IPS-20b (cell line): ENCODE measurements around the gene EIF4EBP2.
A peak's percentile ranks its signal among the peaks of the same experiment; 100 is the strongest.

Experiments
- H3K27ac ChIP-seq: one replicate; pipeline ENCODE4 v1.5.1; 2013; ENCODE audit warnings: low read length
- H3K27me3 ChIP-seq: 2 replicates; pipeline ENCODE4 v1.6.1; 2013; ENCODE audit warnings: mild to moderate bottlenecking, low read length, inconsistent platforms; ENCODE audit not compliant: insufficient read depth
- H3K36me3 ChIP-seq: 2 replicates; pipeline ENCODE4 v1.6.1; 2013; ENCODE audit warnings: low read depth, mild to moderate bottlenecking, inconsistent platforms, low read length, moderate library complexity; ENCODE audit not compliant: insufficient read depth
- H3K4me1 ChIP-seq: 2 replicates; pipeline ENCODE4 v1.6.1; 2013; ENCODE audit warnings: mild to moderate bottlenecking, control low read depth, inconsistent platforms, low read length, moderate library complexity; ENCODE audit not compliant: insufficient read depth
- H3K4me3 ChIP-seq: 2 replicates; pipeline ENCODE4 v1.5.1; 2013; ENCODE audit warnings: mild to moderate bottlenecking, low read length, inconsistent platforms
- H3K9ac ChIP-seq: 2 replicates; pipeline ENCODE4 v1.6.1; 2013; ENCODE audit warnings: low read depth, mild to moderate bottlenecking, inconsistent platforms, low read length, moderate library complexity
- H3K9me3 ChIP-seq: 2 replicates; pipeline ENCODE4 v1.6.1; 2013; ENCODE audit warnings: mild to moderate bottlenecking, low read depth, low read length, inconsistent platforms; ENCODE audit not compliant: insufficient read depth

Gene EIF4EBP2

DNA sequence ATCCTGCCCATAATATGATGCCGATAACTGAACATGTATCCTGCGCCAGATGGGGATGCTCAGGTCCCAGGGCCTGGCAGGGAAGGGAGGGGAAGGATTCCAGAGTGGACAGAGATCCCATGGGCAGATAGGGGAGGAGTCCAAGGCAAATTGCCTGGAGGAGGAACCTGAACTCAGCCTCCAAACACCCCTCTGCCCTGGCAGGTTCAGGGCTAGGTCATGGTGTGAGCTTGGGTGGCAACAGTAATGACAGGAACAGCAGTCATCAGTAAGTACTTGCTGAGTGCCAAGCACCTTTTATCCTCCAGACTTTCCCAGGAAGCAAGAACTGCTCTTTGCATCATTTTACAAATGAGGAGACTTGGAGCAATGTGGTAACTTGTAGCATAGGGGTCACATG, 70.8 kb downstream of the EIF4EBP2 start:
- no peak overlapping the region for H3K9ac ChIP-seq
- no peak overlapping the region for H3K27ac ChIP-seq
- no peak overlapping the region for H3K4me3 ChIP-seq
- H3K36me3 ChIP-seq: no peaks in the 10 kb centered on the region
- peaks cover 23% of the 10 kb centered on the region for H3K27me3 ChIP-seq
- no peaks in the 10 kb centered on the region for H3K9me3 ChIP-seq
- peaks cover 13% of the 10 kb centered on the region; the same call in 1 of the 2 replicates for H3K4me1 ChIP-seq

- Histone ChIP-seq H3K27ac (no peak overlapping the region), H3K9me3 (no peaks in the 10 kb centered on the region), H3K9ac (no peak overlapping the region), H3K36me3 (no peaks in the 10 kb centered on the region), H3K27me3 (peaks cover 23% of the 10 kb centered on the region), H3K4me1 (peaks cover 22% of the 10 kb centered on the region), H3K4me3 (no peak overlapping the region)
Measured at GRCh38 chr10:70475661-70476060, 71.7 kb downstream of the EIF4EBP2 start.

DNA sequence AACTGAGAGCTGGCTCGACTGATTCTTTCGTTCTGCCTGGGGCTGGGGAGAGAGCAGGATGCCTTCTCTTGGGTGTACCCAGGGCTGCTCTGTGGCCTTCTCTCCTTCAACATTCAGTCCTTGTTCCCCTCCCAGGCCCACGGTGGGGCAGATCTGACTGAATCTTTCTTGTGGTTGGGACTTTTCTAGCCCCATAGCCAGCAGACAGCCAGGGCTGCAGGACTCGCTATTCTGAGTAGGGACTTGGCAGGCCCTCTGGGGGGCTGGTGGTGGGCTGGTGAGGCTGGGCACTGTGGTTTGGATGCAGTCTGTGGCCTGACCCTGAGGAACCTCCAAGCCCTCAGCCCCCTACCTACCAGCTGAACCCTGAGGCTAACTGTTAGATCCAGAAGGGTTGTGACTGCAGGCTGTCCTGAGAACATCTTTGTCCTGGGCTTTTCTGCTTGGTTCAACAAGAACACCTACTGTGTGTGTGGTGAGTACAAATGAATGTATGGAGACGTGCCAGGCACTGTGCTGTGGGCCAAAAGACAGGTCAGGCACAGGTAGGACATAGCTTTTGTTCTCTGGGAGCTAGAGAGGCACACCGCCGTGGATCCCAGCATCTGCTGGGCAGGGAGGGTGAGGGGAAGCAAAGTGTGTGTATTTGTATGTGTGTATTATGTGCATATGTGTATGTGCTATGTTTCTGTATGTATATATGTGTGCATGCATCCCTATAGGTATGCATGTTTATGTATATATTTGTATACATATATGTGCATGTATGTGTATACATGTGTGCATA, 72.5 kb downstream of the EIF4EBP2 start:
- Histone ChIP-seq H3K4me1 (peaks cover 22% of the 10 kb centered on the region), H3K9me3 (no peaks in the 10 kb centered on the region), H3K27ac (no peak overlapping the region), H3K4me3 (no peak overlapping the region), H3K9ac (no peak overlapping the region), H3K27me3 (peaks cover 23% of the 10 kb centered on the region), H3K36me3 (no peaks in the 10 kb centered on the region)

DNA sequence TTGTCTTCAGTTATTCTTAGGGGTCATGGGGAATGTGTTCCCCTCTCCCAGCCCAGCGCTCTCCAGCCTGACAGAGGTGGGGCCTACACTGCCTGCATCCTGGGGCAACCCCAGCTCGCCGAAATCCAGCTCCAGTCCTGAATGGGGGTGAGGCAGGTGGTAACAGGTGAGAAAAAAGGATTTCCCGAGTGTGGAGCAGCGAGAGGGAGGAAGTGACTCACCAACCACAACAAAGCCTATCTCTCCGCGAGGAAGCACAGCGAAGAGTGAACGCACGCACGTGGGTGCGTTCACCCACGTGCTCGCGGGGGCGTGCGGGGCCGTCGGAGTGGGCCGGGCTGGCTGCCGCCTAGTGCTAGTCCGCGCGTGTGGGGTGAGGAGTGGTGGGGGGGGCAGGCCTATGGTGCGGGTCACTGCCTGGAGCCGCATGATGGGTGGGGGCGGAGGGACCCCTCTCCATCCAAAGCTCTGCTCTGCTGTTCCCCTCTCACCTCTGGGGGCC, 73.8 kb downstream of the EIF4EBP2 start:
- peaks cover 22% of the 10 kb centered on the region for H3K4me1 ChIP-seq
- peak overlapping the region; percentile 77; the same call in 1 of the 2 replicates for H3K9ac ChIP-seq
- peak overlapping the region; percentile 85; the same call in 1 of the 2 replicates for H3K4me3 ChIP-seq
- no peaks in the 10 kb centered on the region for H3K36me3 ChIP-seq
- H3K27ac ChIP-seq: no peak overlapping the region
- peaks cover 23% of the 10 kb centered on the region for H3K27me3 ChIP-seq
- no peaks in the 10 kb centered on the region for H3K9me3 ChIP-seq
